GM12873 (cell line): ENCODE data around the gene RGS7.

Experiments used
- CTCF ChIP-seq: IDR thresholded peaks from 2 replicates; pipeline ENCODE4 v1.5.1; 2012; ENCODE audit warnings: low read depth, mild to moderate bottlenecking, moderate library complexity, low read length, control low read depth; ENCODE audit not compliant: insufficient read depth; ENCODE audit errors: missing control alignments

The RGS7 gene

GRCh38 chr1:240776237-240776636 is 580.8 kb downstream of the RGS7 start:
- TF ChIP-seq CTCF: no peak

DNA sequence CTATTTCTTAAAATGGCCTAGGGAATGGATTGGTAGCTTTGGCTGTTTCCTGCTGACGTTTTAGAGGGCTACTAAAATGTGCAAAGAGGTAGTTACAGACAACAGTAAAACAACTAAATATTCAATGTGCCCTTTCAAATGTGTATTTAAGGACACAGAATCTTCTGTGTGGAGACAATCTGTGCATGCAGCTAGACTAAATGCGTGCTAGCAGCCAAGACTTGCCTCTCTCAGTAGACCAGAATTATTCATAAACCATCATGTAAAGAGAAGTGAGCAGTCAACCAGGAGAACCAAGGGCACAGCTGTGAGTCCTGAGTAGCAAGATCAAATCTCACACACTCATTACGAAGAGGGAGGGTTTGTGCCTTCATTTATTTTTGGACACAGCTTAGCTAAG is 584.9 kb downstream of the RGS7 start:
- TF ChIP-seq CTCF: no peak

- TF ChIP-seq CTCF: no peak
These were observed 585.6 kb downstream of the RGS7 start for GRCh38 chr1:240771450-240771849.

GRCh38 chr1:240768979-240769378 is 588.0 kb downstream of the RGS7 start:
- no peak for TF ChIP-seq CTCF

GRCh38 chr1:240766831-240767230 is 590.2 kb downstream of the RGS7 start:
- no peak for TF ChIP-seq CTCF

GRCh38 chr1:240765732-240766363 is 591.2 kb downstream of the RGS7 start:
- no peak for TF ChIP-seq CTCF

GRCh38 chr1:240763771-240764170 is 593.2 kb downstream of the RGS7 start:
- TF ChIP-seq CTCF: no peak
